Stimulated activated naive CD4-positive, alpha-beta T cell treated with Interleukin-2 at 50 U/mL for 16 hours (primary cell): ENCODE results near the gene LARP6.
"Not testable (repeated sequence)": the region's sequence is repeated elsewhere in the genome, so short reads cannot be mapped to it uniquely, and the experiment has no call there.

Experiments
- DNase-seq: peaks from one replicate; lab custom pipeline; 2025; lab: John Stamatoyannopoulos, UW

Gene LARP6

GRCh38 chr15:70829371-70830166, 24.4 kb downstream of the LARP6 start:
- DNase-seq, result no peak

- DNase-seq, result no peak
These were observed 26.2 kb downstream of the LARP6 start for GRCh38 chr15:70827721-70828120.

DNA sequence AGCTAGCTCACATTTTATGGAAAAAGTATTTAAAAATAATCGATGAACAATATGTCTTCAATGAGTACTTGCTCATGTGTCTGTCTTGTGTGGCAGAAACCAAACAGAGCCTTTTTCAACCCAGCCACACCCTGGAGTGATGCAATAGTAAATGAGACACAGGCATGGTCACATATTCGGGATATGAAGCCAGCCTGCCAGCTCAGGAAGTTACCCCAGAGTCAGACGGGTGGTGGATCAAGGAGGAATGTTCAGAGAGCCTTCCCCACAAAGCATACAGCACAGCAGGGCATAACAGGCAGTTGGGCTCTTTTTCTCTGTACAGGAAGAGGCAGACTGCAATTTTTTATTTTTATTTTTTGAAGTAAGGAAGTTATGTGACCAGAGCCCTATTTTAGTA, 27.3 kb downstream of the LARP6 start:
- no peak for DNase-seq

DNA sequence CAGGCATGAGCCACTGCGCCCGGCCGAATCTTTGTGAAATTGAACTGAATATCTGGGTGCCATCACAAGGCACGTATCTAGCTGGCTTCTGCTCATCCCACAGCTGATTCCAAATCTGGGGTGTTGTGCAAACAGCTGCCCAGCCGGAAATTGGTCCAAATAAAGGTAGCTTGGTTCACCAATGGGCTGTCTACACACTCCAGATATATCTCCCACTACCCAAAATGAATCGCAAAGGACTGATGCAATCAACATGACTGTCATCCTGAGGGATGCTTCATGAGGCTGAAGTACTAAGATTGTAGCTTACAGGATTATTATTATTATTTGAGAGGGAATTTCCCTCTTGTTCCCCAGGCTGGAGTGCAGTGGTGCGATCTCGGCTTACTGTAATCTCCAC, 28.1 kb downstream of the LARP6 start:
- DNase-seq, result no peak

GRCh38 chr15:70823196-70823595, 30.8 kb downstream of the LARP6 start:
- DNase-seq, result no peak

- no peak for DNase-seq
These were observed 33.7 kb downstream of the LARP6 start for GRCh38 chr15:70820214-70820613.

- no peak for DNase-seq
These were observed 35.4 kb downstream of the LARP6 start for GRCh38 chr15:70818580-70818979.

GRCh38 chr15:70817266-70817665, 36.7 kb downstream of the LARP6 start:
- DNase-seq, result no peak

GRCh38 chr15:70815604-70816003, 38.4 kb downstream of the LARP6 start:
- no peak for DNase-seq

- DNase-seq, result not testable (repeated sequence)
These were observed 38.9 kb downstream of the LARP6 start for GRCh38 chr15:70815011-70815410.

- DNase-seq, result no peak
These were observed 41.1 kb downstream of the LARP6 start for GRCh38 chr15:70812827-70813364.

DNA sequence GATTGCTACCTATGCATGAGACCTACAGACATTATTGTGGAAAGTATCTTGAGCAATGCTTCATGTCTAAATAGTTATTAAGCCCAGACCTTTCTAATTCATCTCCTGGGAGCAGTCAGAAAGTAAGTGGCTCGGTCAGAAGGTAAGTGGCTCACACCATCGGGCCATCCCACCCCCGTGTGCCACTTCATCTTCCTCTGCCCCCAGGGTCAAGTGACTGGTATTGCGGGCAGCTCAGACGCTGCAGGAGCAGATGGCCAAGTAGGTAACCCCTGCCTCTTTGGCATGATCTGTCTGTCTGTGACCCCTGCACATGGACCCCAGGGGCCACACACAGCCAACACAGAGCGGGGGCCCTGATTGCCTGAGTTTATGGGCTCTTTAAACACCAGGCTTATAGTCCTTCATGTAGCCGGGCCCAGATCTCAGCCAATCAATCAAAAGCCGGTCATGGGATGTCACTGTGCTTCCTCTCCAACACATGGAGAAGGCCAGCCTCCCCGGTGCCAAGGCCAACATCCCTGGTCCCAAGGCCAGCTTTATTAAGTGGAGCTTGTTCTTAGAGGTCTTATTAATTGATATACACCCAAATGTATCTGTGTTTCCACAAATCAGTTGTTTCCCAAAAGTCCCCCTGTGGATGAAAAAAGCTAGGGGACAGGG, 42.9 kb downstream of the LARP6 start:
- no peak for DNase-seq

- no peak for DNase-seq
These were observed 46.8 kb downstream of the LARP6 start for GRCh38 chr15:70806992-70807712.

- not testable (repeated sequence) for DNase-seq
These were observed 49.6 kb downstream of the LARP6 start for GRCh38 chr15:70804388-70804787.

GRCh38 chr15:70802629-70803028, 51.3 kb downstream of the LARP6 start:
- no peak for DNase-seq

DNA sequence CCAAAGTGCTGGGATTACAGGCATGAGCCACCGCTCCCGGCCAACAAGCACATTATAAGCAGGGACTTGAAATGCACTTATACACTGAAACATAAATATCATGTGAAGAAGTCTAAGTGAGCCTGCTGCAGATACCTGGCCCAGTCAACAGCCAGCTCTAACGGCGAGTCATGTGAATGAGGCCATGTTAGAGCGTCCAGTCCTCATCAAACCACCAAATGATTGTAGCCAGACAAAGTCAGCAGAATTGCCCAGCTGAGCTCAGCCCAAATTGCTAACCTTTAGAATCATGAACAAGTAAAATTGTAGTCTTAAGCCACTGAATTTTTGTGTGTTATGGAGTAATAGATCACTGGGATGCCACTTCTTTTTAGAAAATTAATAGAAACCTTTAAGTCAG, 52.8 kb downstream of the LARP6 start:
- DNase-seq, result no peak

DNA sequence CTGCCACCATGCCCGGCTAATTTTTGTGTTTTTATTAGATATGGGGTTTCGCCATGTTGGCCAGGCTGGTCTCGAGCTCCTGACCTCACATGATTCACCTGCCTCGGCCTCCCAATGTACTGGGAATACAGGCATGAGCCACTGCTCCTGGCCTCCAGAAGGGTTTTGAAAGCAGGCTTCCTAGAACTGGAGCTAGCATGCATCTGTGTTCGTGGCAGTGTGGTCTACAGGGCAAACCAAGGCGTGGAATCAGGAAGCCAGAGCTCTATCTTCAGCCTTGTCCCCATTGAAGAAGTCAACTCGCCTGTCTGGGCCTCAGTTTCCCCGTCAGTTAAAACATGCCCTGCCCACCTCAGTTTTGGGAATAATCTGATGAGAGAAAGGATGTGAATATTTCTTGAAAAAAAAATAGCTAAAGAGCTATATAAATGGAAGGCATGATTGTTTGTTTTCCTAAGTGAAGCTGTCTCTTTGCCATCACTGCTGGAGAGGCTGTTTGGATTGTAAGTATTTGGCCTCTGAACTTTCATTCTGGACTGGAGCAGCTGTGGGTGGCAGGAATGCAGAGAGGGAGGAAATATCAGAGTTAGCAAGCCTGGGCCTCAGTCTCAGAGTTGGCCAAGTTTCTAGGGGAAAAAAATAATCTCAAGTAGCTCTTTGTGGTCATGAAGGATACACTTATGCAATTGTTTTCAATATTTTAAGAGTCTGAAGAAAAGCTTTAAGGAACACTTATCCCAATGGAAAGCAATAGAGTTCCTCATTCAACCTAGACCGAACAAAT, 54.1 kb downstream of the LARP6 start:
- no peak for DNase-seq

DNA sequence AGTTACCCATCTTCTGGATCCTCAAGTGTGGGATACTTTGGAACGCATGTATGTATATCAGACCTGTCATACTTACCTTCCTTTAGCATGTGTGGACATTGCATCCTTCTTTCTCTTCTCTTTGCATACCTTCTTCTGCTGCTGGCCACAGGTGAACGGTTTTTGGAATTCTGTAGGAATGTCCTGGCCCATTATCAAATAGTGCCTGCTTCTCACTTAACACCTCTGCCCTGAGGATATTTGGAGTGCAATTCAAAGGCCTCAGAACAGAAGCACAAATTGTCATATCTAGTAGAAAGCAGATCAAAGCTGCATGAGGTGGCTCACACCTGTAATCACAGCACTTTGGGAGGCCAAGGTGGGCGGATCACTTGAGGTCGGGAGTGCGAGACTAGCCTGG, 56.5 kb downstream of the LARP6 start:
- no peak for DNase-seq

DNA sequence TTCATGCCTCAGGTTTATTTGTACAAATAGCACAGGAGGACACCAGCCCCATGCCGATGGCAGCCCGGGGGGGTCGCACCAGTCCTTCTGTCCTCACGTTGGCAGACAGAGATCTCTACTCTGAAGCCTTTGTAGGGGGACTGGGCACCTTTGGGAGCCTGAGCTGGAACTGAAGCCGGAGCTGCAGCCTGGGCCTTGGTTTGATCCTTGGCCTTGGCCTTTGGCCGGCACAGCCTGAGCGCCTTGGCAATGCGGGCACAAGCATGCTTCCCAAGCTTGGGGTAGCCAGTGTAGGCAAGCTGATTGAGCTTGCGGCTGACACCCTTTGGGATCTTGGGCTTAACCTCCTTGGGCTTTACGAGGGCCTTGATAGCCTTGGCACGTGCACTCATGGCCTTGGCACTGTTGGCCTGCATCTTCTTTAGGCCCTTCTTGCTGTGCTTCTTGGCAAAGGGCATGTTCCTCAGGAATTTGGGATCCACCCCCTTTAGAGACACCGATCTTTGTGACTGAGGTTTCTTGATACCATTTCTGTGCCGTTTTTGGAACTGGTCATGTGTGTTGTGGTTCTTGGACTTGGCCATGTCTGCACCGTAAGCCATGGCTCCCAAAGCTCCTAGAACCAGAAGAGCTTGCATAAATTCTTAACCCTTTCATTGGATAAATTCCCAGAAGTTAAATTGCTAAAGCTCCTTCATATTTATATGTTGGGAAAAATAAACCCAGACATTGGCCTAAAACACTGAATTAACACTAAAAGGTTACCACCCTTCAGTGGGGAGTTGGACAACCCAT, 57.2 kb downstream of the LARP6 start:
- no peak for DNase-seq

DNA sequence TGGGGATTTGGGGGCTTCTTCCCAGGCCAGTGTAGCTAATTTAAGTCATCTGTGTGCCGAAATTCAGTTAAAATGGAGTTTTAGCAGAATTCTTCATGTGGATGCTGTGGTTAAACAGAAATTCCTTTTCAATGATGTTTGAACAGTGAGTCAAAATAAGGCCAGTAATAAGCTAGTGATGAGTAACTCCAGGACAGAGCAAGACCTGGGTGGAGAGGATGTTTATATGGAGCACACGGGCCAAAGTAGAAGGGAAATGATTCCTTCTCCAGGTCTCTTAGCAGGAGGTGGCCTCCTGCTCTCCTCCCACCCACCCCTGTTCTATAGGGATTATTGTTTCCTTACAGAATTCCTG, 58.7 kb downstream of the LARP6 start:
- no peak for DNase-seq
